Neural progenitor cell (in vitro differentiated cells): ENCODE results near the gene ASCL5.

Experiments used
- CTCF ChIP-seq: fragments of 200-600 bp; sonication (generic); IDR thresholded peaks from 2 replicates; pipeline ENCODE4 v1.5.1; 2017; ENCODE audit warnings: antibody characterized with exemption, mild to moderate bottlenecking
- EZH2 ChIP-seq: fragments of 200-600 bp; sonication (generic); IDR thresholded peaks from 2 replicates; pipeline ENCODE4 v1.6.1; 2017; ENCODE audit warnings: antibody characterized with exemption, mild to moderate bottlenecking, moderate library complexity

DNA sequence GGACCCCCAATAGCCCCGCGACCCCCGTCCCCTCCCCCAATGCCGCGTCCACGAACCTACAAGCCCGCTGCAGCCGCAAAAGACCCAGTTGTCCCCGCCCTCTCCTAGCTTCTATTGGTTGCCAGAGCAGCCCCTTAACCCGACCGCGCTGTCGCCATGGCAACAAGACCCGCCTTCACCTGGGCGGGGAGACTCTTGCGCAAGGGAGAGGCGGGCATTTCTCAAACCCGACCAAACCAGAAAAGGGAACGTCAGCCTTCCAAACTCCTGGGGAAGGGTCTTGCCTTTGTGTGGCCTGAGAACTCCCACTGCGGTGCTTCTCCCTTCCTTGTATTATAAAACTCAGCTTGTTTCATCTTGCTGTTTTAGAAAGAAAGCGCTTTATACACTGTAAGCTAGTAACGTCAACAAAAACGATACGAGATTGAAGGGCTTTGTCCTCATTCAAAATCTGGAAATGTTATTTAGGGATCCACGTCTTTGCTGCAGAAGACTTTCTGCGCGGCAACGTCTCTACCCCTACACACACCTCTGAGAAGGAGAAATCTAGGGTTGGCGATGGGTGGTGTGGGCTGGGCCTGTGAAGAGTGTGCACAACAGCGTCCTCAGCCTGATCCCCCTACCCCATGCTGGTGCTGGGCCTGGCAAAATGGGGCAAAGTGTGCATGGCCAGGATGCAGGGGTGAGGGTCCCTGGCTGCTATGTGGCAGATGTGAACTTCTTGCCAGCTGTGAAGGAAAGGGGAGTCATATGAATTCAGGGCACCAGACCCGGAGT, 27.6 kb upstream of the ASCL5 start, which contains the start of gene TMEM9:
- no peak for TF ChIP-seq CTCF
- TF ChIP-seq EZH2: no peak
